H1 (cell line): Measurements from ENCODE around the gene MPZL3. TPM values are rescaled to one million over a fixed set of nuclear protein-coding genes. Genes with fewer than 3 reads are reported as not detected.

Source experiments
- CTCF ChIA-PET: fragments of 300-600 bp; sonication (Branson Sonifier 250); formaldehyde crosslinking; loops from one replicate; lab custom pipeline; 2021; ENCODE audit not compliant: partially characterized antibody; lab: Charles Lee
- POLR2A ChIA-PET: fragments of 300-600 bp; sonication (Branson Sonifier 250); formaldehyde crosslinking; loops from one replicate; lab custom pipeline; 2021; ENCODE audit warnings: inconsistent platforms; ENCODE audit not compliant: partially characterized antibody; lab: Charles Lee
- DNase-seq, 2 experiments: peaks; one replicate each; pipeline versions ENCODE4 v3.0.0 to v3.0.0-alpha.2; 2010 to 2022; ENCODE audit warnings: low spot score in 2 of 2, low read depth in 1 of 2, mixed read lengths in 1 of 2
- FAIRE-seq: peaks from 2 replicates; lab custom pipeline; 2011; peaks lifted over from hg19 to GRCh38; lab: Jason Lieb, UNC
- H2AFZ ChIP-seq: 2 replicates; pipeline ENCODE4 v1.8.1; 2012; ENCODE audit warnings: low read length, inconsistent platforms
- H2AK5ac ChIP-seq: 2 replicates; pipeline ENCODE4 v1.6.1; 2013; ENCODE audit warnings: low read depth, low read length
- H2BK120ac ChIP-seq: replicated peaks from 2 replicates; pipeline ENCODE3; 2013; ENCODE audit warnings: low read depth, low read length, inconsistent platforms
- H2BK12ac ChIP-seq: 2 replicates; pipeline ENCODE4 v1.6.1; 2013; ENCODE audit warnings: low read depth, low read length
- H2BK15ac ChIP-seq: 2 replicates; pipeline ENCODE4 v1.6.1; 2013; ENCODE audit warnings: low read length
- H2BK20ac ChIP-seq: 2 replicates; pipeline ENCODE4 v1.6.1; 2013; ENCODE audit warnings: low read length
- H2BK5ac ChIP-seq: 2 replicates; pipeline ENCODE4 v1.6.1; 2013; ENCODE audit warnings: low read depth, low read length
- H3K14ac ChIP-seq: 2 replicates; pipeline ENCODE4 v1.6.1; 2013; ENCODE audit warnings: inconsistent platforms; ENCODE audit not compliant: insufficient read length
- H3K18ac ChIP-seq: 2 replicates; pipeline ENCODE4 v1.6.1; 2013; ENCODE audit warnings: low read length; ENCODE audit errors: extremely low read depth
- H3K23ac ChIP-seq: 2 replicates; pipeline ENCODE4 v1.6.1; 2013; ENCODE audit warnings: inconsistent platforms; ENCODE audit not compliant: insufficient read length
- H3K23me2 ChIP-seq: 2 replicates; pipeline ENCODE4 v1.6.1; 2013; ENCODE audit warnings: low read depth, low read length
- H3K27ac ChIP-seq: 2 replicates; pipeline ENCODE4 v1.6.1; 2011; ENCODE audit warnings: low read depth, low read length, inconsistent platforms
- H3K27me3 ChIP-seq, 4 experiments: replicated peaks in 1 of 4; 1 replicate in 1 of 4; 2 replicates in 3 of 4; pipeline versions ENCODE4 v1.6.1 to v1.8.1; 2011 to 2013; ENCODE audit warnings: low read length in 3 of 4, mild to moderate bottlenecking in 3 of 4, inconsistent platforms in 2 of 4, mixed read lengths in 2 of 4, moderate library complexity in 1 of 4; ENCODE audit not compliant: control insufficient read depth in 3 of 4, insufficient read depth in 3 of 4; ENCODE audit errors: extremely low read depth in 1 of 4
- H3K36me3 ChIP-seq, 4 experiments: 2 replicates each; pipeline versions ENCODE4 v1.6.1 to v1.8.1; 2011 to 2013; ENCODE audit warnings: mild to moderate bottlenecking in 4 of 4, low read length in 3 of 4, moderate library complexity in 2 of 4, control low read depth in 1 of 4, inconsistent platforms in 1 of 4; ENCODE audit not compliant: insufficient read depth in 4 of 4, control insufficient read depth in 2 of 4
- H3K4ac ChIP-seq: replicated peaks from 2 replicates; pipeline ENCODE3; 2013; ENCODE audit warnings: low read length, low read depth, mixed read lengths, inconsistent platforms; ENCODE audit not compliant: insufficient read length
- H3K4me1 ChIP-seq, 4 experiments: replicated peaks in 1 of 4; 1 replicate in 1 of 4; 2 replicates in 3 of 4; pipeline versions ENCODE4 v1.6.1 to v1.8.1; 2011 to 2013; ENCODE audit warnings: low read length in 3 of 4, inconsistent platforms in 2 of 4, mixed read lengths in 1 of 4; ENCODE audit not compliant: insufficient read depth in 4 of 4, control insufficient read depth in 3 of 4
- H3K4me2 ChIP-seq, 2 experiments: 2 replicates each; pipeline versions ENCODE4 v1.6.1 to v1.8.1; 2011 to 2013; ENCODE audit warnings: low read depth in 2 of 2, low read length in 2 of 2, control low read depth in 1 of 2, inconsistent platforms in 1 of 2, mild to moderate bottlenecking in 1 of 2; ENCODE audit not compliant: insufficient read depth in 1 of 2
- H3K4me3 ChIP-seq, 4 experiments: fragments of 200-600, 300-600 bp in 1 of 4; sonication (generic), shearing (Covaris generic), sonication (Bioruptor Twin) in 1 of 4; 2 replicates each; pipeline versions ENCODE4 v1.5.1 to v1.8.1; 2011 to 2016; ENCODE audit warnings: low read length in 4 of 4, low read depth in 3 of 4, control low read depth in 2 of 4, inconsistent platforms in 2 of 4, mild to moderate bottlenecking in 2 of 4, mixed read lengths in 1 of 4, moderate library complexity in 1 of 4; ENCODE audit not compliant: insufficient read depth in 2 of 4; ENCODE audit errors: extremely low read depth in 1 of 4
- H3K56ac ChIP-seq: replicated peaks from 2 replicates; pipeline ENCODE3; 2013; ENCODE audit warnings: low read depth, mild to moderate bottlenecking, mixed read lengths, low read length, inconsistent platforms; ENCODE audit not compliant: insufficient read length
- H3K79me1 ChIP-seq: 2 replicates; pipeline ENCODE4 v1.6.1; 2013; ENCODE audit warnings: low read depth, low read length, control low read depth
- H3K79me2 ChIP-seq, 2 experiments: 2 replicates each; pipeline versions ENCODE4 v1.6.1 to v1.8.1; 2012 to 2013; ENCODE audit warnings: low read length in 2 of 2, mild to moderate bottlenecking in 2 of 2, inconsistent platforms in 1 of 2; ENCODE audit not compliant: insufficient read depth in 2 of 2, control insufficient read depth in 1 of 2
- H3K9ac ChIP-seq, 4 experiments: replicated peaks in 1 of 4; 1 replicate in 1 of 4; 2 replicates in 3 of 4; pipeline versions ENCODE4 v1.6.1 to v1.8.1; 2011 to 2013; ENCODE audit warnings: low read depth in 3 of 4, low read length in 3 of 4, control low read depth in 2 of 4, mild to moderate bottlenecking in 2 of 4, moderate library complexity in 2 of 4, inconsistent platforms in 1 of 4; ENCODE audit errors: extremely low read depth in 1 of 4
- H3K9me3 ChIP-seq, 2 experiments: 2 replicates each; pipeline versions ENCODE4 v1.6.1 to v1.8.1; 2012 to 2013; ENCODE audit warnings: mild to moderate bottlenecking in 2 of 2, moderate library complexity in 2 of 2, control low read depth in 1 of 2, inconsistent platforms in 1 of 2, low read depth in 1 of 2, low read length in 1 of 2, mixed read lengths in 1 of 2; ENCODE audit not compliant: insufficient read depth in 2 of 2
- H4K20me1 ChIP-seq, 2 experiments: replicated peaks in 1 of 2; 2 replicates each; pipeline versions ENCODE3 to v1.8.1; 2011 to 2013; ENCODE audit warnings: inconsistent platforms in 2 of 2, low read length in 2 of 2, mild to moderate bottlenecking in 1 of 2; ENCODE audit not compliant: insufficient read depth in 2 of 2, control insufficient read depth in 1 of 2
- H4K5ac ChIP-seq: 2 replicates; pipeline ENCODE4 v1.6.1; 2013; ENCODE audit warnings: low read length, low read depth, mixed read lengths, inconsistent platforms; ENCODE audit not compliant: insufficient read length
- H4K8ac ChIP-seq: 2 replicates; pipeline ENCODE4 v1.8.0; 2013; ENCODE audit warnings: mild to moderate bottlenecking, moderate library complexity, low read length, inconsistent platforms; ENCODE audit not compliant: insufficient read depth; ENCODE audit errors: extremely low read depth
- H4K91ac ChIP-seq: replicated peaks from 2 replicates; pipeline ENCODE3; 2013; ENCODE audit warnings: low read length, mixed read lengths, inconsistent platforms; ENCODE audit not compliant: insufficient read length
- ASH2L ChIP-seq: fragments of 200-600, 300-600 bp; sonication (generic); IDR thresholded peaks from one replicate; pipeline ENCODE4 v1.7.1; 2017; ENCODE audit warnings: low read length
- CBX5 ChIP-seq: fragments of 300-800, 300-1000 bp; sonication (generic); IDR thresholded peaks from 2 replicates; pipeline ENCODE4 v1.7.1; 2016; ENCODE audit warnings: antibody characterized with exemption, low read length, low read depth
- CEBPB ChIP-seq: IDR thresholded peaks from 2 replicates; pipeline ENCODE4 v1.6.1; 2012; ENCODE audit warnings: low read depth, low read length
- EP300 ChIP-seq, 2 experiments: IDR thresholded peaks; 1 replicate in 1 of 2; 2 replicates in 1 of 2; pipeline ENCODE4 v1.6.1; 2011 to 2012; ENCODE audit warnings: low read depth in 2 of 2, low read length in 2 of 2, mild to moderate bottlenecking in 2 of 2, borderline replicate concordance in 1 of 2, inconsistent platforms in 1 of 2, moderate library complexity in 1 of 2
- HDAC6 ChIP-seq: IDR thresholded peaks from one replicate; pipeline ENCODE4 v1.7.1; 2012; ENCODE audit warnings: low read depth, mild to moderate bottlenecking, inconsistent platforms, low read length, moderate library complexity
- JUN ChIP-seq: IDR thresholded peaks from 2 replicates; pipeline ENCODE4 v1.6.1; 2011; ENCODE audit warnings: low read depth, mild to moderate bottlenecking, improper control_type of control experiment, low read length
- KDM4A ChIP-seq: IDR thresholded peaks from one replicate; pipeline ENCODE4 v1.7.1; 2012; ENCODE audit warnings: low read depth, mild to moderate bottlenecking, moderate library complexity, low read length, inconsistent platforms; ENCODE audit not compliant: severe bottlenecking
- NRF1 ChIP-seq: IDR thresholded peaks from 2 replicates; pipeline ENCODE4 v1.6.1; 2011; ENCODE audit warnings: mild to moderate bottlenecking, low read depth, low read length, improper control_type of control experiment
- RBBP5 ChIP-seq: IDR thresholded peaks from 2 replicates; pipeline ENCODE4 v1.7.1; 2012; ENCODE audit warnings: low read depth, mild to moderate bottlenecking, inconsistent platforms, low read length, moderate library complexity, borderline replicate concordance
- SAP30 ChIP-seq: fragments of 300-600 bp; sonication (generic); IDR thresholded peaks from 2 replicates; pipeline ENCODE4 v1.7.1; 2012; ENCODE audit warnings: low read length, moderate library complexity, mild to moderate bottlenecking, inconsistent platforms; ENCODE audit not compliant: insufficient read depth, insufficient replicate concordance
- polyA plus RNA-seq, 7 experiments: library from polyadenylated mRNA; depleted of rRNA in 3 of 7; stranded (reverse) in 5 of 7; unstranded in 2 of 7; fragments of >200 nt in 5 of 7; fragments of 200-250 nt in 2 of 7; gene quantifications; 1 replicate in 5 of 7; 2 replicates in 1 of 7; 4 replicates in 1 of 7; pipeline versions ENCODE4 v1.2.1 to v1.2.3, GENCODE V29; 2011 to 2013; ENCODE audit warnings: missing spikeins in 2 of 7, mixed read lengths in 2 of 7
- total RNA-seq: library from RNA; stranded (reverse); fragmentation: NEBNext Ultra II Directional; extraction: Animal tissue kit (Norgen Biotek cat#: 25700); gene quantifications from 2 replicates; pipeline ENCODE4 v1.2.1, GENCODE V29; 2021
- TF ChIP-seq, protein P1 (sequence below): IDR thresholded peaks from 2 replicates; pipeline ENCODE4 v1.6.1; 2012; ENCODE audit warnings: inconsistent platforms
- TF ChIP-seq, protein P2 (sequence below), 3 experiments: IDR thresholded peaks; 1 replicate in 2 of 3; 2 replicates in 1 of 3; pipeline versions ENCODE4 v1.5.1 to v1.6.1; 2011; ENCODE audit warnings: low read length in 3 of 3, mild to moderate bottlenecking in 3 of 3, inconsistent platforms in 2 of 3, low read depth in 1 of 3, moderate library complexity in 1 of 3; ENCODE audit not compliant: insufficient read depth in 1 of 3; ENCODE audit errors: control extremely low read depth in 1 of 3

MPZL3 gene
- total and polyA plus RNA-seq, 2 of the 8 experiments (the other 6 are each of a cell fraction or from before 2014, with no cell fraction given): 1.1 to 3.9 TPM

DNA sequence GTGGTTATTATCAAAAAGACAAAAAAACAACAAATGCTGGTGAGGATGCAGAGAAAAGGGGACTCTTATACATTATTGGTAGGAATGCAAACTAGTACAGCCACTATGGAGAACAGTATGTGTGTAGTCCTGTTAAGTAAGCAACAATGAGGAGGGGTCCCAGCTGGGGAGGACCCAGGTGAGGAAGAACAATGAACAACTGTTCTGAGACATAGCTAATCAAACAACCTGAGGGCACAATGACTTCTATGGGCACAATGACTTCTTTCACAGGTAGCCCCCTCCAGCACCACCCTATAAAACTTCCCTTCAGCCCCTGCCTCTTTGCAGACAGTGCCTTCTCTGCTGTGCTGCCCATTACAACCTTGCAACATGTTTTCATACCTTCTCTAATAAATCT lies 32.9 kb downstream of the MPZL3 start:
- no peak overlapping the region for H3K14ac ChIP-seq
- no peak overlapping the region for H4K5ac ChIP-seq
- no peak for FAIRE-seq
- H3K9me3 ChIP-seq: no peaks in the 10 kb centered on the region
- no peaks in the 10 kb centered on the region for H3K79me2 ChIP-seq
- H3K4me1 ChIP-seq: peaks cover 0 to 3% (median 0%) of the 10 kb centered on the region in 4 experiments; a peak in 1 of 7 replicates
- H3K23ac ChIP-seq: no peak overlapping the region
- H3K4me3 ChIP-seq: no peak overlapping the region
- H3K36me3 ChIP-seq: no peaks in the 10 kb centered on the region
- no peaks in the 10 kb centered on the region for H3K27me3 ChIP-seq
- no peak overlapping the region for H2BK120ac ChIP-seq
- H3K27ac ChIP-seq: no peak overlapping the region
- no peaks in the 10 kb centered on the region for H3K23me2 ChIP-seq
- no peak overlapping the region for H4K91ac ChIP-seq
- no peak overlapping the region for H2AK5ac ChIP-seq
- no peak overlapping the region for H3K9ac ChIP-seq
- no peak overlapping the region for H2BK20ac ChIP-seq
- CTCF ChIA-PET: interaction anchor here (1.6 to 1.8 kb wide), 2 partner anchors 20 to 21 kb away, joined by 4 to 6 read pairs; no protein-coding TSS in a partner anchor
- DNase-seq: no peak
- no peak overlapping the region for H3K18ac ChIP-seq
- no peak overlapping the region for H2BK15ac ChIP-seq
- POLR2A ChIA-PET: no interaction called here
- H3K4ac ChIP-seq: no peak overlapping the region
- no peak overlapping the region for H2AFZ ChIP-seq
- H3K4me2 ChIP-seq: no peak overlapping the region
- H3K79me1 ChIP-seq: no peaks in the 10 kb centered on the region
- no peak overlapping the region for H2BK12ac ChIP-seq
- H3K56ac ChIP-seq: no peak overlapping the region
- H4K20me1 ChIP-seq: no peaks in the 10 kb centered on the region
- H2BK5ac ChIP-seq: no peak overlapping the region
- H4K8ac ChIP-seq: no peak overlapping the region
- TF ChIP-seq EP300 (IDR thresholded peaks at IDR 0.05; ENCODE audit: borderline replicate concordance in 1 of 2, low read depth in 2 of 2, low read length in 2 of 2) (no peak), RBBP5 (no peak), SAP30 (no peak), KDM4A (no peak), ASH2L (no peak), JUN (no peak), CEBPB (no peak), NRF1 (no peak), CBX5 (no peak), HDAC6 (no peak)
- TF ChIP-seq, protein P1, sequence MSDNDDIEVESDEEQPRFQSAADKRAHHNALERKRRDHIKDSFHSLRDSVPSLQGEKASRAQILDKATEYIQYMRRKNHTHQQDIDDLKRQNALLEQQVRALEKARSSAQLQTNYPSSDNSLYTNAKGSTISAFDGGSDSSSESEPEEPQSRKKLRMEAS: no peak
- TF ChIP-seq, protein P2, sequence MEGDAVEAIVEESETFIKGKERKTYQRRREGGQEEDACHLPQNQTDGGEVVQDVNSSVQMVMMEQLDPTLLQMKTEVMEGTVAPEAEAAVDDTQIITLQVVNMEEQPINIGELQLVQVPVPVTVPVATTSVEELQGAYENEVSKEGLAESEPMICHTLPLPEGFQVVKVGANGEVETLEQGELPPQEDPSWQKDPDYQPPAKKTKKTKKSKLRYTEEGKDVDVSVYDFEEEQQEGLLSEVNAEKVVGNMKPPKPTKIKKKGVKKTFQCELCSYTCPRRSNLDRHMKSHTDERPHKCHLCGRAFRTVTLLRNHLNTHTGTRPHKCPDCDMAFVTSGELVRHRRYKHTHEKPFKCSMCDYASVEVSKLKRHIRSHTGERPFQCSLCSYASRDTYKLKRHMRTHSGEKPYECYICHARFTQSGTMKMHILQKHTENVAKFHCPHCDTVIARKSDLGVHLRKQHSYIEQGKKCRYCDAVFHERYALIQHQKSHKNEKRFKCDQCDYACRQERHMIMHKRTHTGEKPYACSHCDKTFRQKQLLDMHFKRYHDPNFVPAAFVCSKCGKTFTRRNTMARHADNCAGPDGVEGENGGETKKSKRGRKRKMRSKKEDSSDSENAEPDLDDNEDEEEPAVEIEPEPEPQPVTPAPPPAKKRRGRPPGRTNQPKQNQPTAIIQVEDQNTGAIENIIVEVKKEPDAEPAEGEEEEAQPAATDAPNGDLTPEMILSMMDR (IDR thresholded peaks at IDR 0.05; ENCODE audit: control extremely low read depth in 1 of 3, insufficient read depth in 1 of 3, low read depth in 1 of 3, low read length in 3 of 3): no peak
